8988T (cell line): ENCODE measurements around the gene TMEM131L.

Source experiments
- DNase-seq: peaks from one replicate; pipeline ENCODE4 v3.0.0; 2011

The TMEM131L gene

GRCh38 chr4:153509724-153510123, 43.6 kb downstream of the TMEM131L start:
- no peak for DNase-seq

- DNase-seq, result no peak
Observed at GRCh38 chr4:153510252-153511001, 44.3 kb downstream of the TMEM131L start.

DNA sequence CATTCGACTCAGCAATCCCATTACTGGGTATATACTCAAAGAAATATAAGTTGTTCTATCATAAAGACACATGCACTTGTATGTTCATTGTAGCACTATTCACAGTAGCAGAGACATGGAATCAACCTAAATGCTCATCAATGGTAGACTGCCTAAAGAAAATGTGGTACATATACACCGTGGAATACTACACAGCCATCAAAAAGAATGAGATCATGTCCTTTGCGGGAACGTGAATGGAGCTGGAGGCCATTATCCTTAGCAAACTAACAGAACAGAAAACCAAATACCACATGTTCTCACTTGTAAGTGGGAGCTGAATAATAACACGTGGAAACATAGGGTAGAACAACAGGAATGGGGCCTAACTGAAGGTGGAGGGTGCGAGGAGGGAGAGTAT, 44.9 kb downstream of the TMEM131L start:
- no peak for DNase-seq

- DNase-seq, result no peak
Observed at GRCh38 chr4:153512162-153512852, 46.1 kb downstream of the TMEM131L start.

DNA sequence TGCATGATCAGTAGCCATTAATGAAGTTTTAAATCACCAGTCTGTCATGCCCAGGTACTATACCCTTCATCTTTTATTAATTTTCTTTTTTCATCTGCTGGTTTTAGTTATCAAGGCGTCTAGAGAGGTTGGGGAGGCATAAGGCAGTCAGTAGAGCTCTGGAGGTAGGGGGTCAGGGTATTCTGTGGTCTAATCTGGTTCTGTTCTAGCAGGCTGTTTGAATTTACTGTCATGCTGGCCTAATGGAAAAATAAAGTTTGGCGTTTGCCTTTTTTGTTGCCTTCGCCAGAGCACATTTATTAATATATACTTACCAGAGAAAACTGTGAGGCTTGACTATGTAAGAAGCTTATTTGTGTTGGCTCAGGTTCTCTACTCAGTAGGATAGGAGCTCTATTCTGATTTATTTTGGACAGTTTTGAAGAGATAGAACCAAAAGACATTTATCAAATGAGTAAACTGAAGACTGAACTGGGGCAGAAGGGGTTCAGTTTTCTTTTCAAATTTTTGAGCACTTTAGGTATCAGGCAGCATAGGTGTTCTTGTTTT, 46.9 kb downstream of the TMEM131L start:
- no peak for DNase-seq

GRCh38 chr4:153513596-153513995, 47.4 kb downstream of the TMEM131L start:
- DNase-seq, result no peak

GRCh38 chr4:153514001-153514526, 47.9 kb downstream of the TMEM131L start:
- DNase-seq, result no peak

DNA sequence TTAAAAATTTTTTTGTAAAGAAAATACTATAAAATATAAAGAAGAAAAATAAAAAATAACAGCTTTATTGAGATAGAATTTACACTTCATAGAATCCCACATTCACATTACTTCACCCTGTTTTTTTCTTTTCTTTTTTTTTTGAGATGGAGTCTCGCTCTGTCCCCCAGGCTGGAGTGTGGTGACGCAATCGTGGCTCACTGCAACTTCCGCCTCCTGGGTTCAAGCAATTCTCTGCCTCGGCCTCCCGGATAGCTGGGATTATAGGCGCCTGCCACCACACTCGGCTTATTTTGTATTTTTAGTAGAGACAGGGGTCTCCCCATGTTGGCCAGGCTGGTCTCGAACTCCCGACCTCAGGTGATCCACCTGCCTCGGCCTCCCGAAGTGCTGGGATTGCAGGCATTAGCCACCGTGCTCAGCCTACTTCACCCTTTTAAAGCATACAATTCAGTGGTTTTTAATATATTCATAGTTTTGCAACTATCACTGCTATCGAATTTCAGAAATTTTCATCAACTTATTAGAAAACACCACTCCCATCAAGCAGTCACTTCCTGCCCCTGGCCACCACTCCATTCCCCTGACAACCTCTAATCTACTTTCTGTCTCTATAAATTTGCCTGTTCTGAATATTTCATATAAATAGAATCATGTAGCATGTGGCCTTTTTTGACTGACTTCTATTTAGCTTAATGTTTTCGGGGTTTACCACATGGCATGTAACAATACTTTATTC, 48.7 kb downstream of the TMEM131L start:
- DNase-seq, result no peak

- no peak for DNase-seq
Observed at GRCh38 chr4:153517159-153517558, 51.0 kb downstream of the TMEM131L start.

DNA sequence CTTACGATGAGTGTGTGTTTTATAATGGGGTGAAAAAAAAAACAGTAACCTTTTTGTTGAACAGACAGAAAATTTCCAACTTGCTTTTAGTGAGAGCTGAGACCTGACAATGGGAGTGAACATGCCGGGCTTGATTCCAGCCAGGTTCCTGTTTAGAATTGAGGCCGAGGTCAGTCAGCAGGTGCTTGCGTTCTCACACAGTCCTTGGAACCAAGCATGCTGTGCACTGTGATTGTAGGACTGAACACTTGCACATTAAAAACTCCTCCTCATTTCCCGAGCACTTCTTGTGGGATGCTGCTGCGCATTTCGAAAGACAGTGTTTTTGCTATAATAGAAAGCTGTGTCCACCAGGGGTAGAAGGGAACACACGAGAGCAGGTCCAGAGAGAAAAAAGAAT, 51.8 kb downstream of the TMEM131L start:
- no peak for DNase-seq

DNA sequence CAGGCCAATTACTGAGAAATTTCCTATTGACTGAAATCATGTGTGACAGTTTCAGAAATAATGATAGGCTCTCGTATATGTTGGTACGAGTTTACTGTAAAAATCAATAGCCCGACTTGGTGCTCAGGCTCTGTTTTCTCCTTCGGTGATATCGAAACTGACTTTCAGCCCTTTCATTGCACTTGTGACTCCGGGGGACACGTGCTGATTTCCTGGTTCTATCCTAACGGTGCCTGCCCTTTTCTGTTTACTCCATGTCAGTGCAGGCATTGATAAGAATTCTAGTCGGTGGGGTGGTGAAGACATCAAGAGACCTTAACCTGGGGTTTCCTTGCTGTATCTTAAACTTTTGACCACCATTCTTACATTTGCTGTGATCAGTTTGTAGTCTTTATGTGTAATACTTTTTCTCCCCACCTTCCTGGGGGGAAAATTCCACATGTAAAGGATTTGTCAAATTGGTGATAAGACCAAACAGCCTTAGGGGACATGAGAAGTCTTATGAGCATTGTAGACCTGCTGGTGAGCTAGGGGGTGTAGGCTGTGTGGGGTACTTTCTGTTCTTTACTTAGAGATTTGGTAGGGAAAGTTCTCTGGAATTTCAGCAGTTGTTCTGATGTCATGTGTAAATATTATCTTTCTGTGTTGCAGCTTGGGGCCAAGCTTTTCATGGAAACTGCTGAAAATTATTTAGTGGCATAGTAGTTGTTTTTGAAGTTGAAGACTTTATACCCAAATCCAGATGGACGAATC, 52.7 kb downstream of the TMEM131L start:
- DNase-seq, result no peak

- no peak for DNase-seq
Observed at GRCh38 chr4:153519687-153520086, 53.5 kb downstream of the TMEM131L start.

DNA sequence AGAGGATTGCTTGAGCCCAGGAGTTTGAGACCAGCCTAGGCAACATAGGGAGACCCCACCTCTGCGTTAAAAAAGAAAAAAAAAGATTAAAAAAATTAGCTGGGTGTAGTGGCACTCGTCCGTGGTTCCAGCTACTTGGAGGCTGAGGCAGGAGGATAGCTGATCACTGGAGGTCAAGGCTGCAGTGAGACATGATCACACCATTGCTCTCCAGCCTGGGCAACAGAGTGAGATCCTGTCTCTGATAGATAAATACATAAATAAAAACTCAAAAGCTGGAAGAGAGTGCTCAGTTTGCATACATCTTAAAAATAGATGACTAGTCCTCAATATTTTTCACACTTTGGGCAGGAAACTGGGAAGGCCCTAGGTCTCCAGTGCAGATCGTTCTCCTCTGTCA, 54.1 kb downstream of the TMEM131L start:
- no peak for DNase-seq

DNA sequence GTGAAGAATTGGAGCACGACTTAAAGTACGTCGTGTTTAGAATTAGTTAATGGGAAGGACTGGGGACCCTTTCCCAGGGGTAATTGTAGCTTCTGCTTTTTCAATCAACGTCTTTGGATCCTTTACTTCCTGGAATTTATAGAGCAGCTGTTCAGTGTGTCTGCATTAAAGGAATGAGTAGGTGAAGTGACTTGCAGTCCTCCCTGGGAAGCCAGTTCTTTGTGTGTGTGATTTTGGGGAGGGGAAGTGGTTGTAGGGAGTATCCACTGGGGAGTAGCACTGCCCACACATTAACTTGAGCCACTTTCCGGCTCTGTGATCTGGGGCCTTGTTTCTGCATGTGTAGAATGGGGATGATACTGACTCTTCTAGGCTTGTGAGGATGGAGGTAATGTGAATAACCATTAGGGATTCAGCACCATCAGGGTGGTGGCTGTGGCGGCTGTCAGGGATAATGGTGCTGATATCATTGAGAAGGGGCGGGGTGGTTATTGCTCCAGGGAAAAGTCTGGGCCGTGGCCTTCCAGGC, 54.7 kb downstream of the TMEM131L start:
- no peak for DNase-seq

- no peak for DNase-seq
Observed at GRCh38 chr4:153521478-153521877, 55.3 kb downstream of the TMEM131L start.

GRCh38 chr4:153521999-153522801, 56.0 kb downstream of the TMEM131L start:
- no peak for DNase-seq

GRCh38 chr4:153522802-153523094, 56.6 kb downstream of the TMEM131L start:
- DNase-seq, result no peak

GRCh38 chr4:153523164-153523796, 57.1 kb downstream of the TMEM131L start:
- DNase-seq, result no peak

- DNase-seq, result no peak
Observed at GRCh38 chr4:153523941-153524386, 57.8 kb downstream of the TMEM131L start.

DNA sequence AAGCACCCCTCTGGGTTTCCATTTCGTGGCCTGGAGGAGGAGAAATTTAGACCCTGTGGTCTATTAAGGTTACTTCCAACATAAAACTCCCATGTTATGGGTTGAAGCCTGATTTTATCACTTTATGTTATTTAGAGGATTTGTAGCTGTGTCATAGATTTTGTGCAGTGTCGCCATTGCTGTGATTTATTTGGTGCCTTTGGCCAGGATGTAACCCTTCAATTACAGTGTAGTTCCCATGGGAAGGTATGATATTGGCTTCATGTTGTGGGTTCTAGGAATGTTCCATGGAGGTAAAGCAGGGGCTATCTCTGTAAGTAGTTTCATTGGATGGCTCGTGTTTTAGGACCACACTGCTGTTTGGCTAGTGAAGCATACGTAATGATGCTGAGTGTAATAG, 58.5 kb downstream of the TMEM131L start:
- DNase-seq, result no peak

DNA sequence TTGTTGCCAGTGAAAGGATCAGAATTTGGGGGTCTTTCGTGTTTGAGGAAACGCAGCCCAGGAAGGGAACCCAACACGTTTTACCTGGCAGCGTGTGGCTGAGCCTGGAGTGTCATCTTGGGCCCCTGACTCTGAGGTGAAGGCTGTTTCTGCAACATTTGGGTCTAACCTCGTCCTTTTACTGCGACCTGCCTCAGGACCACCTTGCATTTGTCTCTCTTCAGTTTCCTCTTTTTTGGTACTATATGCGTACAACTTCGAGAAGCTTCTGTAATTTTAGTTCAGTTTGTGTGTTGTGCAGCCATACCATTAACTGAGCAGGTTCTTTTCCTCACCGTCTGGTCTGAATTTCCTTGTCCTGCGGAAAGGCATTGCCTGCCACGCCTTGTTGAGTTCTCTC, 61.5 kb downstream of the TMEM131L start:
- DNase-seq, result no peak
